ENCODE data around the gene PPP4R2.
A peak's percentile ranks its signal among the peaks of the same experiment; 100 is the strongest.

PPP4R2 gene

GRCh38 chr3:73026111-73026759 is 29.6 kb downstream of the PPP4R2 start:
- DNase-seq (ENCODE audit: low read depth), result no peak

GRCh38 chr3:73026760-73027113 is 30.1 kb downstream of the PPP4R2 start:
- no peak for DNase-seq (ENCODE audit: low read depth)

GRCh38 chr3:73028803-73029202 is 32.2 kb downstream of the PPP4R2 start:
- no peak for DNase-seq (ENCODE audit: low read depth)

GRCh38 chr3:73029321-73029796 is 32.7 kb downstream of the PPP4R2 start:
- DNase-seq (ENCODE audit: low read depth), result peak; percentile 95

GRCh38 chr3:73030073-73030597 is 33.5 kb downstream of the PPP4R2 start:
- DNase-seq (ENCODE audit: low read depth), result no peak

- no peak for DNase-seq (ENCODE audit: low read depth)
Measured at GRCh38 chr3:73031573-73032103, 35.0 kb downstream of the PPP4R2 start.

GRCh38 chr3:73036694-73037591 is 40.3 kb downstream of the PPP4R2 start:
- peak; percentile 43 for DNase-seq (ENCODE audit: low read depth)

- DNase-seq (ENCODE audit: low read depth), result no peak
Measured at GRCh38 chr3:73041537-73041936, 44.9 kb downstream of the PPP4R2 start.

- DNase-seq (ENCODE audit: low read depth), result no peak
Measured at GRCh38 chr3:73043414-73043813, 46.8 kb downstream of the PPP4R2 start.

- DNase-seq (ENCODE audit: low read depth), result peak; percentile 58
Measured at GRCh38 chr3:73045391-73045790, 48.8 kb downstream of the PPP4R2 start.

- DNase-seq (ENCODE audit: low read depth), result no peak
Measured at GRCh38 chr3:73046195-73046594, 49.6 kb downstream of the PPP4R2 start.

- no peak for DNase-seq (ENCODE audit: low read depth)
Measured at GRCh38 chr3:73049319-73049718, 52.7 kb downstream of the PPP4R2 start.

- no peak for DNase-seq (ENCODE audit: low read depth)
Measured at GRCh38 chr3:73052857-73053256, 56.2 kb downstream of the PPP4R2 start.

GRCh38 chr3:73055583-73055982 is 59.0 kb downstream of the PPP4R2 start:
- DNase-seq (ENCODE audit: low read depth), result no peak

- DNase-seq (ENCODE audit: low read depth), result peak; percentile 57
Measured at GRCh38 chr3:73056014-73056844, 59.6 kb downstream of the PPP4R2 start.

GRCh38 chr3:73056845-73057150 is 60.2 kb downstream of the PPP4R2 start:
- no peak for DNase-seq (ENCODE audit: low read depth)

GRCh38 chr3:73060302-73060723 is 63.7 kb downstream of the PPP4R2 start:
- peak; percentile 73 for DNase-seq (ENCODE audit: low read depth)

GRCh38 chr3:73061416-73061815 is 64.8 kb downstream of the PPP4R2 start, which contains the start of gene EBLN2:
EBLN2 (plus strand) TSS chr3:73061659; CDS start chr3:73062082, 423 bp downstream.
- peak; percentile 52 for DNase-seq (ENCODE audit: low read depth)

- peak; percentile 82 for DNase-seq (ENCODE audit: low read depth)
Measured at GRCh38 chr3:73066243-73066642, 69.6 kb downstream of the PPP4R2 start.

GRCh38 chr3:73068419-73068818 is 71.8 kb downstream of the PPP4R2 start:
- peak; percentile 19 for DNase-seq (ENCODE audit: low read depth)

- DNase-seq (ENCODE audit: low read depth), result no peak
Measured at GRCh38 chr3:73069187-73069586, 72.6 kb downstream of the PPP4R2 start.
